Measurements from ENCODE around the gene CLTC.

GRCh38 chr17:59733697-59734096, 114.0 kb downstream of the CLTC start:
- TF ChIP-seq, protein P1, sequence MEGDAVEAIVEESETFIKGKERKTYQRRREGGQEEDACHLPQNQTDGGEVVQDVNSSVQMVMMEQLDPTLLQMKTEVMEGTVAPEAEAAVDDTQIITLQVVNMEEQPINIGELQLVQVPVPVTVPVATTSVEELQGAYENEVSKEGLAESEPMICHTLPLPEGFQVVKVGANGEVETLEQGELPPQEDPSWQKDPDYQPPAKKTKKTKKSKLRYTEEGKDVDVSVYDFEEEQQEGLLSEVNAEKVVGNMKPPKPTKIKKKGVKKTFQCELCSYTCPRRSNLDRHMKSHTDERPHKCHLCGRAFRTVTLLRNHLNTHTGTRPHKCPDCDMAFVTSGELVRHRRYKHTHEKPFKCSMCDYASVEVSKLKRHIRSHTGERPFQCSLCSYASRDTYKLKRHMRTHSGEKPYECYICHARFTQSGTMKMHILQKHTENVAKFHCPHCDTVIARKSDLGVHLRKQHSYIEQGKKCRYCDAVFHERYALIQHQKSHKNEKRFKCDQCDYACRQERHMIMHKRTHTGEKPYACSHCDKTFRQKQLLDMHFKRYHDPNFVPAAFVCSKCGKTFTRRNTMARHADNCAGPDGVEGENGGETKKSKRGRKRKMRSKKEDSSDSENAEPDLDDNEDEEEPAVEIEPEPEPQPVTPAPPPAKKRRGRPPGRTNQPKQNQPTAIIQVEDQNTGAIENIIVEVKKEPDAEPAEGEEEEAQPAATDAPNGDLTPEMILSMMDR (IDR thresholded peaks at IDR 0.05; ENCODE audit: poor library complexity): no peak
- no peak for TF ChIP-seq EZH2 (IDR thresholded peaks at IDR 0.05; ENCODE audit: borderline replicate concordance)

All from hepatocyte (in vitro differentiated cells).